ENCODE data around the gene FOXB2.

The FOXB2 gene

DNA sequence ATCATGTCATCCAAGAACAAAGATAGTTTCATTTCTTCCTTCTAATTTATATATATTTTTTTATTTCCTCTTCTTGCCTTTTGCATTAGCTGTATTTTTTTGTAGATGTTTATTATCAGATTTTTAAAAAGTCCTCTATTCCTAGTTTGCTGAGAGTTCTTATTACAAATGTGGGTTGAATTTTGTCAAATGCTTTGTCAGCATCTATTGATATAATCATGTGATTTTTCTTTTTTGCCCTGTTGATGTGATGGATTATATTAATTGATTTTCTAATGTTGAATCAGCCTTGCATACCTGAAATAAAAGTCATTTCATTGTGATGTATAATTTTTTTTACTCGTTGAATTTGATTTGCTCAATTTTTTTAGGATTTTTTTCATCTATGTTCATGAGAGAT is 46.9 kb downstream of the FOXB2 start:
- DNase-seq (ENCODE audit: low read depth) = no peak
